GM18508 (cell line): ENCODE data around the gene PCSK4.

ENCODE experiments used
- ATAC-seq: cut with Tn5 transposase; IDR thresholded peaks from one replicate; pipeline ENCODE4 v1.9.1; 2021; ENCODE audit warnings: moderate number of reproducible peaks; ENCODE audit not compliant: insufficient read depth, unreplicated experiment

The PCSK4 gene

GRCh38 chr19:1457031-1457739 is 33.0 kb downstream of the PCSK4 start:
- ATAC-seq = no peak

GRCh38 chr19:1456121-1456900 is 33.8 kb downstream of the PCSK4 start:
- ATAC-seq = no peak

GRCh38 chr19:1455336-1456120 is 34.6 kb downstream of the PCSK4 start:
- no peak for ATAC-seq

GRCh38 chr19:1455002-1455335 is 35.2 kb downstream of the PCSK4 start:
- no peak for ATAC-seq

- ATAC-seq = no peak
Observed at GRCh38 chr19:1453525-1454364, 36.4 kb downstream of the PCSK4 start.

- ATAC-seq = no peak
Observed at GRCh38 chr19:1452802-1453524, 37.2 kb downstream of the PCSK4 start.

GRCh38 chr19:1451916-1452801 is 38.0 kb downstream of the PCSK4 start:
- no peak for ATAC-seq

GRCh38 chr19:1450735-1451731 is 39.1 kb downstream of the PCSK4 start:
- no peak for ATAC-seq

GRCh38 chr19:1449467-1450442 is 40.4 kb downstream of the PCSK4 start, which contains the start of gene APC2:
APC2 (plus strand) TSS chr19:1450121; CDS start chr19:1453002, 2,881 bp downstream.
- no peak for ATAC-seq

- no peak for ATAC-seq
Observed at GRCh38 chr19:1447944-1448343, 42.2 kb downstream of the PCSK4 start.

- ATAC-seq = no peak
Observed at GRCh38 chr19:1447504-1447903, 42.6 kb downstream of the PCSK4 start.

GRCh38 chr19:1446713-1447481 is 43.3 kb downstream of the PCSK4 start:
- no peak for ATAC-seq

- ATAC-seq = no peak
Observed at GRCh38 chr19:1445932-1446712, 44.0 kb downstream of the PCSK4 start.

- ATAC-seq = no peak
Observed at GRCh38 chr19:1445185-1445931, 44.8 kb downstream of the PCSK4 start.
